Neural cell (in vitro differentiated cells): ENCODE data around the gene LAPTM4A.

Experiments used
- CTCF ChIP-seq: fragments of 450-650 bp; IDR thresholded peaks from 2 replicates; pipeline ENCODE4 v1.5.1; 2014; ENCODE audit warnings: antibody characterized with exemption, mild to moderate bottlenecking, moderate library complexity; ENCODE audit not compliant: poor library complexity, severe bottlenecking
- EZH2 ChIP-seq: fragments of 200-600, 300-800 bp; shearing (Covaris generic), sonication (generic); IDR thresholded peaks from 2 replicates; pipeline ENCODE4 v1.6.1; 2014; ENCODE audit warnings: antibody characterized with exemption, low read length, borderline replicate concordance, mild to moderate bottlenecking; ENCODE audit not compliant: insufficient read depth, poor library complexity, severe bottlenecking
- POLR2AphosphoS5 ChIP-seq: IDR thresholded peaks from 2 replicates; pipeline ENCODE4 v1.6.1; 2012
- RAD21 ChIP-seq: fragments of 450-650 bp; conservative IDR thresholded peaks from 2 replicates; pipeline ENCODE4 v1.6.1; 2014; ENCODE audit warnings: antibody characterized with exemption, mild to moderate bottlenecking, moderate library complexity
- REST ChIP-seq: IDR thresholded peaks from 2 replicates; pipeline ENCODE4 v1.6.1; 2012; ENCODE audit warnings: borderline replicate concordance
- SMC3 ChIP-seq: fragments of 450-650 bp; conservative IDR thresholded peaks from 2 replicates; pipeline ENCODE4 v1.6.1; 2014; ENCODE audit warnings: antibody characterized with exemption, mild to moderate bottlenecking, moderate library complexity; ENCODE audit not compliant: poor library complexity
- TAF1 ChIP-seq: IDR thresholded peaks from 2 replicates; pipeline ENCODE4 v1.6.1; 2012; ENCODE audit warnings: low read depth

- TF ChIP-seq CTCF: no peak
- TF ChIP-seq REST: no peak
- no peak for TF ChIP-seq TAF1
- TF ChIP-seq EZH2: no peak
- TF ChIP-seq RAD21: no peak
- TF ChIP-seq POLR2AphosphoS5: no peak
- no peak for TF ChIP-seq SMC3
These were observed 13.0 kb upstream of the LAPTM4A start for GRCh38 chr2:20064421-20064820.
